PC-3 (cell line): ENCODE data around the gene GTF3C4.

ENCODE experiments used
- CTCF ChIP-seq: fragments of 300-600 bp; sonication (generic); conservative IDR thresholded peaks from 2 replicates; pipeline ENCODE4 v1.5.1; 2017; ENCODE audit warnings: antibody characterized with exemption, low read depth, mild to moderate bottlenecking, low read length
- EZH2 ChIP-seq: fragments of 300-600 bp; sonication (generic); IDR thresholded peaks from one replicate; pipeline ENCODE4 v1.6.1; 2017; ENCODE audit warnings: antibody characterized with exemption, mild to moderate bottlenecking, low read length; ENCODE audit not compliant: unreplicated experiment

DNA sequence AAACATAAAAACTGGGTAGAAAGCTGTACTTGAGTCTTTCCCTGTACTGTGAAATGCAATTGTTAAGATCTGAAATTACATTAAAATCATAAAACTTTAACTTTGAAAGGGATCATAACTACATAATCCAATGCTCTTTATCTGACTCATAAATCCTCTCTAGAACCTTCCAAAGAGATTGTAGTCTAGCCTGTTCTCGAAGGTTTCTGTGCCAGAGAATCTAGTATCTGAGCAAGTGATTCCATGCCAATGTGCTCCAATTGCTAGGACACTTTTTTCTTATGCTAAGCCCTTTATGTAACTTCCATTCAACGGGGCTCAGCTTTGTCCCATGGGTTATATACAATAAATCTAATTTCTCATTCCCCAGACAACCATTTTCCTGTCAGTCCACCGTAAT, 21.6 kb upstream of the GTF3C4 start:
- no peak for TF ChIP-seq CTCF
- TF ChIP-seq EZH2: no peak
